Natural killer cell treated with Interleukin-12 subunit alpha and Interleukin-12 subunit beta and Interleukin-15 and Interleukin-18, amount 100 ng/mL, for 72 hours (primary cell): ENCODE data around the gene SCO1. TPM values are rescaled to one million over a fixed set of nuclear protein-coding genes. Genes with fewer than 3 reads are reported as not detected.

ENCODE experiments used
- ATAC-seq, 2 donors: fragments of 150-1000 bp; cut with Tn5 transposase in 1 of 2; sonication (Bioruptor Pico), chemical (Tn5 transposase) in 1 of 2; 2 replicates each; pipeline ENCODE4 v1.10.0; 2021
- DNase-seq: peaks from one replicate; pipeline ENCODE4 v3.0.0; 2022; ENCODE audit warnings: low spot score
- H3K27ac Mint-ChIP-seq, 2 donors: 1 replicate in 1 of 2; 2 replicates in 1 of 2; pipeline ENCODE4 v1.8.0; 2022; ENCODE audit warnings: mixed read lengths in 2 of 2, mild to moderate bottlenecking in 1 of 2, moderate library complexity in 1 of 2
- H3K27me3 Mint-ChIP-seq, 2 donors: 1 replicate in 1 of 2; 2 replicates in 1 of 2; pipeline ENCODE4 v1.8.0; 2022; ENCODE audit warnings: mixed read lengths in 2 of 2
- H3K36me3 Mint-ChIP-seq: one replicate; pipeline ENCODE4 v1.8.0; 2022; ENCODE audit warnings: mixed read lengths
- H3K4me1 Mint-ChIP-seq, 2 donors: 1 replicate in 1 of 2; 2 replicates in 1 of 2; pipeline ENCODE4 v1.8.0; 2022; ENCODE audit warnings: low read depth in 2 of 2, mixed read lengths in 2 of 2, mild to moderate bottlenecking in 1 of 2
- H3K4me3 Mint-ChIP-seq: one replicate; pipeline ENCODE4 v1.8.0; 2022; ENCODE audit warnings: mixed read lengths
- H3K9me3 Mint-ChIP-seq: 2 replicates; pipeline ENCODE4 v1.8.0; 2022; ENCODE audit warnings: mixed read lengths
- total RNA-seq, 2 donors: library from RNA; stranded (reverse); gene quantifications; one replicate each; pipeline ENCODE4 v1.2.3, GENCODE V29; 2022

SCO1 gene
- total RNA-seq, 2 donors from 2014 or later, result 28.3 to 33.8 TPM

GRCh38 chr17:10631048-10631700 is 66.2 kb downstream of the SCO1 start:
- no peaks in the 10 kb centered on the region for H3K9me3 Mint-ChIP-seq
- no peaks in the 10 kb centered on the region for H3K27me3 Mint-ChIP-seq
- DNase-seq, result no peak
- H3K36me3 Mint-ChIP-seq, result peaks cover 6% of the 10 kb centered on the region
- H3K27ac Mint-ChIP-seq, result no peak overlapping the region
- no peak for ATAC-seq
- no peak overlapping the region for H3K4me3 Mint-ChIP-seq
- no peaks in the 10 kb centered on the region for H3K4me1 Mint-ChIP-seq

- H3K4me1 Mint-ChIP-seq, result no peaks in the 10 kb centered on the region
- H3K27ac Mint-ChIP-seq, result no peak overlapping the region
- DNase-seq (no peak), ATAC-seq (no peak)
- no peak overlapping the region for H3K4me3 Mint-ChIP-seq
- no peaks in the 10 kb centered on the region for H3K36me3 Mint-ChIP-seq
- no peaks in the 10 kb centered on the region for H3K27me3 Mint-ChIP-seq
- no peaks in the 10 kb centered on the region for H3K9me3 Mint-ChIP-seq
Measured at GRCh38 chr17:10629706-10630105, 67.6 kb downstream of the SCO1 start.

DNA sequence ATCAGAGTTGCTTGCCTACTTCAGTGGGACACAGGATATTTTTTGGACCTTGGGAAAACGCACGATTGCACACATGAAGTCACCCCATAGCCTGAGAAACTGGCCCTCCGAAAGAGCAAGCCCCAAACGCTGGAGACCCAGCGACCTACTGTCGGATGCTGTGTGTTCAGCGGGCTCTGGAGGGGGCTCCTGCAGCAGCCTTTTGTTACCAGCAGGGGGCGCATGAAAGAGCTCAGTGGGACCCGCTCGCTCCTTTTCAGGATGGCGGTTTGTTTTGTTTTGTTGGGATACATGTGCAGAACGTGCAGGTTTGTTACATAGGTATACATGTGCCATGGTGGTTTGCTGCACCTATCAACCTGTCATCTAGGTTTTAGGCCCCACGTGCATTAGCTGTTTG is 68.6 kb downstream of the SCO1 start:
- H3K27me3 Mint-ChIP-seq, result no peaks in the 10 kb centered on the region
- no peak for DNase-seq
- H3K4me3 Mint-ChIP-seq, result no peak overlapping the region
- ATAC-seq, result no peak
- no peaks in the 10 kb centered on the region for H3K36me3 Mint-ChIP-seq
- no peaks in the 10 kb centered on the region for H3K4me1 Mint-ChIP-seq
- H3K9me3 Mint-ChIP-seq, result no peaks in the 10 kb centered on the region
- no peak overlapping the region for H3K27ac Mint-ChIP-seq

DNA sequence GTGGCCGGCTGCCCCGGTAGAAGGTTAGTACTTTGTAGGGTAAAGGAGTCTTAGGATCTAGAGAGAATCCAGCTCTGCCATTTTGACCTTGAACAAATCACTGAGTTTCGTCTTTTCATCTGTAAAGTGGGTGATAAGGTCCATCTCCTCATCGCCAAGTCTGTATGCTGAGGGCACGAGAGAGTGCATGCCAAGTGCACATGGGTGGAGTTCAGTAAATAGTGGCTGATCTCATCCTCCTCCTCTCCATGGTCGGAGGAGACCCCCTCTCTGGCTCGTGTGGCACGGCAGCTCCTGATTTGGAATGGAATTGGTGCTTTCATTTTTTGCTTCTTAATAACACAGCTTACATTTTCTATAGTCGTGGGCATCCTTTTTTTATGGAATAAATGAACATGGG is 70.9 kb downstream of the SCO1 start:
- Mint-ChIP-seq H3K4me1 (no peaks in the 10 kb centered on the region), H3K36me3 (no peaks in the 10 kb centered on the region), H3K27me3 (no peaks in the 10 kb centered on the region), H3K4me3 (no peak overlapping the region), H3K27ac (no peak overlapping the region), H3K9me3 (no peaks in the 10 kb centered on the region)
- ATAC-seq, result no peak
- DNase-seq, result no peak

- Mint-ChIP-seq H3K27ac (no peak overlapping the region), H3K36me3 (no peaks in the 10 kb centered on the region), H3K9me3 (no peaks in the 10 kb centered on the region), H3K4me1 (no peaks in the 10 kb centered on the region), H3K4me3 (no peak overlapping the region), H3K27me3 (no peaks in the 10 kb centered on the region)
- no peak for ATAC-seq
- no peak for DNase-seq
Measured at GRCh38 chr17:10624969-10625368, 72.4 kb downstream of the SCO1 start.

DNA sequence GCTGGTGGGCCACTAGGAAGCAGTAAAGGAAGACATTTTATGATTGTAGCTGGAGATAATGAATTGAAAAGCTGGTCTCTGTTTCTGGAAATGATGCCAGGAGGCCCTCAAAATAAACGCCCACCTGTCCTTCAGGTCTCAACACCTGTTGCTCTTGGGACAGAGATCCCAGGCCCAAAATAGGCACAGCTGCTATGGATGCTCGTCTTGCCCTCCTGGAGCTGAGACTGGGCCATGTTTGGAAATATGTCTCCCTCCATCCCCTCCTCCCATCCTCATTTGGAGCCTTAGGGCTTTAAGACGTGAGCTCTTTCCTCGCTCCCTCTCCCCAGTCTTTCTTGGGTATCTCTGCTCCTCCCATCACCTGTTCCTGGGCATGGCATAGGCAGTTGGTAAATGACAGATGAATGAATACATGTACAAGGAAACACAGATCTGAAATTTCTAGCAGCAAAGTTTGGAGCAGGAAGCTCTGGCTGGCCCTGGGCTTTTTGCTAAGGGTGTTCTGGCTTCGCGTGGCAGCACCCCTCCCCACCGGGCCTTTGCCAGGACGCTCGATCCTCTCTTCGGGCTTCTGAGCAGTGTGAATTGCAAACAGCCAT is 73.5 kb downstream of the SCO1 start:
- Mint-ChIP-seq H3K27me3 (no peaks in the 10 kb centered on the region), H3K4me3 (no peak overlapping the region), H3K9me3 (no peaks in the 10 kb centered on the region), H3K4me1 (no peaks in the 10 kb centered on the region), H3K36me3 (no peaks in the 10 kb centered on the region), H3K27ac (no peak overlapping the region)
- no peak for DNase-seq
- ATAC-seq, result no peak

GRCh38 chr17:10622617-10623485 is 74.5 kb downstream of the SCO1 start:
- no peaks in the 10 kb centered on the region for H3K36me3 Mint-ChIP-seq
- peaks cover 0 to 4% of the 10 kb centered on the region in 2 donors for H3K4me1 Mint-ChIP-seq
- H3K4me3 Mint-ChIP-seq, result no peak overlapping the region
- no peaks in the 10 kb centered on the region for H3K9me3 Mint-ChIP-seq
- peak in 1 of 2 donors; percentile 43 for ATAC-seq
- DNase-seq, result no peak
- H3K27me3 Mint-ChIP-seq, result peaks cover 0 to 3% of the 10 kb centered on the region in 2 donors
- no peak overlapping the region for H3K27ac Mint-ChIP-seq

Other genes with a start within 250 kb of the SCO1 start
- gene MYH4, start 228.0 kb downstream of the SCO1 start, total RNA-seq, result not detected
- not detected for gene MYH1, start 179.0 kb downstream of the SCO1 start, total RNA-seq
- gene MYH2, start 147.9 kb downstream of the SCO1 start, total RNA-seq, result not detected
- 1 to 10 TPM; 4.2 to 5.9 TPM for gene MYH3, start 40.2 kb downstream of the SCO1 start, total RNA-seq
- gene ADPRM, start 61 bp upstream of the SCO1 start, total RNA-seq, result 1 to 10 TPM; 7.8 to 9.4 TPM
- gene TMEM220, start 32.5 kb upstream of the SCO1 start, total RNA-seq, result 1 to 10 TPM in 1 of 2 donors, not detected in 1; 1.1 TPM
- gene TMEM238L, start 106.6 kb upstream of the SCO1 start, total RNA-seq, result not detected
- gene PIRT, start 140.6 kb upstream of the SCO1 start, total RNA-seq, result not detected